Fibroblast of mammary gland (primary cell): ENCODE data around the gene SLC5A6.
"Not testable (repeated sequence)": the region's sequence is repeated elsewhere in the genome, so short reads cannot be mapped to it uniquely, and the experiment has no call there.

Experiments
- DNase-seq: peaks from one replicate; pipeline ENCODE4 v3.0.0-alpha.2; 2010; ENCODE audit warnings: low read depth
- H3K4me3 ChIP-seq: 2 replicates; pipeline ENCODE4 v1.5.1; 2011; ENCODE audit warnings: low read depth, mild to moderate bottlenecking, low read length, moderate library complexity; ENCODE audit not compliant: control insufficient read depth
- TF ChIP-seq, protein P1 (sequence below): conservative IDR thresholded peaks from 2 replicates; pipeline ENCODE4 v1.5.1; 2011; ENCODE audit warnings: low read depth, low read length, inconsistent platforms; ENCODE audit not compliant: control insufficient read depth, insufficient read depth

Gene SLC5A6

DNA sequence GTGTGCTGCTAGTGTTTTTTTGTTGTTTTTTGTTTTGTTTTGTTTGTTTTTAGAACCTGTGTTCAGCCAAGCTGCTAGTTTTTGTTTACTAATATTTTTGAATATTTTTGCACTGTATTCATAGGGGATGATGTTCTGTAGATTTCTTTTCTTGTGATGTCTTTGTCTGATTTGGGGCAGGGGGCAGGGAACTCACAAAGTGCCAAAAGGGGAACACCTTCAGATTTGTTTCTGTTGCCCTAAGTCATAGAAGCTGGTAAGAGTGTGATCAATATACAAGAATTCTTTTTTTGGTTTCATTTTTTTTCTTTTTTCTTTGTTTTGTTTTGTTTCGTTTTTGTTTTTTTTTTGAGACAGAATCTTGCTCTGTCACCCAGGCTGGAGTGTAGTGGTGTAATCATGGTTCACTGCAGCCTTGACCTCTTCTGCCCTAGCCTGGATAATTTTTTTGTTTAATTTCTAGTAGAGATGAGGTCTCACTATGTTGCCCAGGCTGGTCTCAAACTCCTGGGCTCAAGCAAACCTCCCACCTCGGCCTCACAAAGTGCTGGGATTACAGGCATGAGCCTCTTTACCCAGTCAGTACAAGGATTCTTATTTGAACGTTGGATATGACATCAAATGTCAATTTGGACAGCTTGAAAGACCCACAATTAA, 32.6 kb downstream of the SLC5A6 start:
- H3K4me3 ChIP-seq = no peak overlapping the region
- DNase-seq = no peak

DNA sequence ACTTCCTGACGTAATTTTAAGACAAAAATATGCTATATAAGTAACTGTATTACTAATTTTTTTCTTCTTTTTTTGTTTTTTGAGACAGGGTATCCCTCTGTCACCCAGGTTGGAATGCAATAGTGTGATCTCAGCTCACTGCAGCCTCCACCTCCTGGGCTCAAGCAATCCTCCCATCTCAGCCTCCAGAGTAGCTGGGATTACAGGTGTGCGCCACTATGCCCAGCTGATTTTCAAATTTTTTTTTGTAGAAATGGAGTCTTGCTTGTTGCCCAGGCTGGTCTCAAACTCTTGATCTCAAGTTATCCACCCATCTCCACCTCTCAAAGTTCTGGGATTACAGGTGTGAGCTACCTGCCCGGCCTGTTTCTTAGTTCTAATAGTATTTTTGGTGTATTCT, 33.6 kb downstream of the SLC5A6 start:
- TF ChIP-seq, protein P1, sequence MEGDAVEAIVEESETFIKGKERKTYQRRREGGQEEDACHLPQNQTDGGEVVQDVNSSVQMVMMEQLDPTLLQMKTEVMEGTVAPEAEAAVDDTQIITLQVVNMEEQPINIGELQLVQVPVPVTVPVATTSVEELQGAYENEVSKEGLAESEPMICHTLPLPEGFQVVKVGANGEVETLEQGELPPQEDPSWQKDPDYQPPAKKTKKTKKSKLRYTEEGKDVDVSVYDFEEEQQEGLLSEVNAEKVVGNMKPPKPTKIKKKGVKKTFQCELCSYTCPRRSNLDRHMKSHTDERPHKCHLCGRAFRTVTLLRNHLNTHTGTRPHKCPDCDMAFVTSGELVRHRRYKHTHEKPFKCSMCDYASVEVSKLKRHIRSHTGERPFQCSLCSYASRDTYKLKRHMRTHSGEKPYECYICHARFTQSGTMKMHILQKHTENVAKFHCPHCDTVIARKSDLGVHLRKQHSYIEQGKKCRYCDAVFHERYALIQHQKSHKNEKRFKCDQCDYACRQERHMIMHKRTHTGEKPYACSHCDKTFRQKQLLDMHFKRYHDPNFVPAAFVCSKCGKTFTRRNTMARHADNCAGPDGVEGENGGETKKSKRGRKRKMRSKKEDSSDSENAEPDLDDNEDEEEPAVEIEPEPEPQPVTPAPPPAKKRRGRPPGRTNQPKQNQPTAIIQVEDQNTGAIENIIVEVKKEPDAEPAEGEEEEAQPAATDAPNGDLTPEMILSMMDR = no peak
- H3K4me3 ChIP-seq = no peak overlapping the region
- DNase-seq = no peak

More for the DNA sequence above, 32.6 kb downstream of the SLC5A6 start:
- TF ChIP-seq, protein P1 = no peak

DNA sequence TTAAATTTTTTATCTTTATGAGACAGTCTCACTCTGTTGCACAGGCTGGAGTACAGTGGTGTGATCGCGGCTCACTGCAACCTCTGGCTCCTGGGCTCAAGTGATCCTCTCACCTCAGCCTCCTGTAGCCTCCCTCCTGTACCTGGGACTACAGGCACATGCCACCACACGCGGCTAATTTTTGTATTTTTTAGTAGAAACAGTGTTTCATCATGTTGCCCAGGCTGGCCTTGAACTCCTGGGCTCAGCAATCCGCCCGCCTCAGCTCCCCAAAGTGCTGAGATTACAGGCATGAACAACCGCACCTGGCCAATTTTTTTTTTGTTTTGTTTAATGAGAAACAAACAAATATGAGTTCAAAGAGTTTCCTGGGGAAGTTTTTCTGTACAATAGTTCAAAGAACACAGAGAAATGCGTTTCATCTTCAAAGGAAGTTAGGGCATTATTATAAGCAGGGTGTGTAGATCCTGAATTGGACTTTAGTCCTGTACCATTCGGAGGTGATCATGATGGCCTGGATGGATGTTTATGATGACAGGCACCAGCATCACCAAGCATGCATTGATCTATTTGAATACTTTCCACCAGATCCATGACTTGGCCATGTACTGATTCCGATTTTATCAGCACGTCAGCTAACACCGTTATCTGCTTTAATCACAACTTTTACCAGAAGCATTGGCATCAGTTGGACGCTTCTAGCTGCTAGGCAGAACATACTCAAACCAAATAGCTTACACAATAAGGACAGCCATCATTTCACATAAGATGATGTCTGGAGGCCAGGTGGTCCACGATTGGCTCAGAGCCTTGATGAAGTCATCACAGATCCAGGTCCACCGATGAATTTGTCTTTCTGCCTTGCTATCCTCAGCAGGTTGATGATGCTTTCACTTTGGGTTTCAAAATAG, 34.4 kb downstream of the SLC5A6 start:
- DNase-seq = no peak
- TF ChIP-seq, protein P1 = no peak
- no peak overlapping the region for H3K4me3 ChIP-seq

- DNase-seq, H3K4me3 ChIP-seq: not testable (repeated sequence)
These were observed 36.3 kb downstream of the SLC5A6 start for GRCh38 chr2:27175781-27176180.

DNA sequence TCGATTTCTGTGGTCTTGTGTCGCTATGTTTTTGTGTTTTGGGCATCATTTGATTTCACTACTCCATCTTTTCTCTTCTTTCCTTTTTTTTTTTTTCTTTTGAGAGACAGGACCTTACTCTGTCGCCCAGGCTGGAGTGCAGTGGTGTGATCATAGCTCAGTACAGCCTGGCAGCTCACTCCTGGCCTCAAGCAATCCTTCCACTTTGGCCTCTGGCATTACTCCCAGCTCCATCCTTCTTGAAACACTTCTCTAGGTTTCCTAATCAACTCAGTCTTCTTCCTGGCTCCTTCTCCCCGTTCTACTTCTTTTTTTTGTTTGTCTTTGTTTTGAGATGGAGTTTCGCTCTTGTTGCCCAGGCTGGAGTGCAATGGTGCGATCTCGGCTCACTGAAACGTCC, 36.7 kb downstream of the SLC5A6 start:
- no peak overlapping the region for H3K4me3 ChIP-seq
- TF ChIP-seq, protein P1 = no peak
- DNase-seq = peak; percentile 40

DNA sequence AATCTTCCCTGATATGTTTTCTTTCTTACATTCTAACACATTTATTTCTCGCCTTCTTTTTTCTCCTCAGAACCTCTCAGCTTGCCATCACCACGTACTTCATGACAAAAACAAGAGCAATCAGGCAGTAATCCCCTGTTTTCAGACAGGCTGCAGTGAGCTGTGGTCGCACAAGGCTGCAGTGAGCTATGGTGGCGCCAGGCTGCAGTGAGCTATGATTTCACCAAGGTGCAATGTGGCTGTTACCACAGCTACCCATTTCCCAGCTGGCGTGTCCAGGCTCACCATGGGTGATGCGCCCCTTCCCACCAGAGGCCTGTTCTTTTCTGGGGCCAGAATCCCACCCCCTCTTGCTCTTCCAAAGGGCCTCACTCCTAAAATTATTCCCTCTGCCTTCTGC, 37.4 kb downstream of the SLC5A6 start:
- DNase-seq = no peak
- TF ChIP-seq, protein P1 = no peak

GRCh38 chr2:27171351-27171848, 40.7 kb downstream of the SLC5A6 start:
- H3K4me3 ChIP-seq = no peak overlapping the region
- DNase-seq = peak; percentile 28
- TF ChIP-seq, protein P1 = no peak

More for the DNA sequence above, 37.4 kb downstream of the SLC5A6 start:
- H3K4me3 ChIP-seq = no peak overlapping the region
